NCI-H146 treated with DMSO at 0.1 percent for 48 hours (cell line): Measurements from ENCODE around the gene TUBA1B.
"Not testable (repeated sequence)": the region's sequence is repeated elsewhere in the genome, so short reads cannot be mapped to it uniquely, and the experiment has no call there.

Source experiments
- DNase-seq: peaks from one replicate; lab custom pipeline; 2025; ENCODE audit not compliant: unreplicated experiment; lab: John Stamatoyannopoulos, UW

Gene TUBA1B

DNA sequence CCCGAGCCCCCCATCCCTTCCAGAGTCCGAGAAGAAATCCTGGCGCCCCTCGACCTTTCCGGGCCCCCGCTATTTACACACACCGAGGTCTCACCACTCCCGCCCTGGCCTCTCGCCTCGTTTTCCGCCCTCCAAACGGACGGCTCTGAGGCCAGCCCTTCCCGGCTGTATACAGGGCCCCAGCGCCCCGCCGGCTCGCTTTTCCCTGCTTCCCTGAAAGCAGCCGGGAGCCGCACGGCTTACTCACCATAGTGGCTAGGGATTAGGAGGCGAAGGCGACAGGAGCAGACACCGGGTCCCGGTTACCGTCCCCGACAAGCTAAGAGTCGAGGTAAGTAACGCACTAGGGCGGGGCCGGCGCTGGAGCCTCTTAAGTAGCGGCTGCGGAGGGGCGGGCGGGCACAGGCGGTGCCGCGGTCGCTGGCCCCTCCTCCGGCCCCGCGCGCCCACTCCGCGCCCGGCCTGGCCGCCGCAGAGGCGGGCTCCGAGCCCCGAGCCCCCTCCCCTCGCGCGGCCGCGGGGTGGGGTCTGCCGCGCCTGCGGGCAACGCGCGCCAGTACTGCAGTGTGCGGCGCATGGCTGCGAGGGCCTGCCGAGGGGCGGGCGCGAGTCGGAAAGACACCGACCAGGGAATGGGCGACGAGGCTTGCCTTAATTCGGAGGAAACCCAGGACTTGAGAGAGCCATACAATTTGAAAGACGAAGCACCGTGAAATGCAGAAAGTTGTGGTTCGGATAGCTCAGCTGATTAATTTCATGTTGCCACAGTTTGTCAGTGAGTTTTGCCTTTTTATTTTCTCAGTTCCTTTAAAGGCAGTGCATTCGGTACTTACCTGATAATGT lies at the start of gene TUBA1B:
TUBA1B (minus strand) TSS at position 345 of the 843 bp plus-strand sequence; CDS start at position 250, 95 bp downstream.
- peak; percentile 86 for DNase-seq

- DNase-seq: no peak
Measured at GRCh38 chr12:49174218-49174617, 43.0 kb upstream of the TUBA1B start.

DNA sequence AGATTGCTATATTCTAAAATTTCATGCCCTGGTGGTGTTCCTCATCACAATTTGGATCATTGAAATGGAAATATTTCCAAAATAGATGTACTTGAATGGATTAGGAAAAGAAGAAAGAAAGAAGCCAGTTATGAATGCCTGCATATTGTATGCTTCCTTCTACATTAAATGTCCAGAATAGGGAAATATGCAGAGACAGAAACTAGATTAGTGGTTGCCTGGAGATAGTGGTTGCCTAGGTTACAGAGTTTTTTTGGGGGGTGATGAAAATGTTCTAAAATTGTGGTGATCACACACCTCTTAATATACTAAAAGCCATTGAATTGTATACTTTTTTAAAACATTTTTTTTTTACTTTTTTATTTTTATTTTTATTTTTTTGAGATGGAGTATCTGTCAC lies 39.7 kb upstream of the TUBA1B start:
- DNase-seq: no peak

- DNase-seq: no peak
Measured at GRCh38 chr12:49165114-49165513, 33.9 kb upstream of the TUBA1B start.

- DNase-seq: not testable (repeated sequence)
Measured at GRCh38 chr12:49161901-49162300, 30.7 kb upstream of the TUBA1B start.

DNA sequence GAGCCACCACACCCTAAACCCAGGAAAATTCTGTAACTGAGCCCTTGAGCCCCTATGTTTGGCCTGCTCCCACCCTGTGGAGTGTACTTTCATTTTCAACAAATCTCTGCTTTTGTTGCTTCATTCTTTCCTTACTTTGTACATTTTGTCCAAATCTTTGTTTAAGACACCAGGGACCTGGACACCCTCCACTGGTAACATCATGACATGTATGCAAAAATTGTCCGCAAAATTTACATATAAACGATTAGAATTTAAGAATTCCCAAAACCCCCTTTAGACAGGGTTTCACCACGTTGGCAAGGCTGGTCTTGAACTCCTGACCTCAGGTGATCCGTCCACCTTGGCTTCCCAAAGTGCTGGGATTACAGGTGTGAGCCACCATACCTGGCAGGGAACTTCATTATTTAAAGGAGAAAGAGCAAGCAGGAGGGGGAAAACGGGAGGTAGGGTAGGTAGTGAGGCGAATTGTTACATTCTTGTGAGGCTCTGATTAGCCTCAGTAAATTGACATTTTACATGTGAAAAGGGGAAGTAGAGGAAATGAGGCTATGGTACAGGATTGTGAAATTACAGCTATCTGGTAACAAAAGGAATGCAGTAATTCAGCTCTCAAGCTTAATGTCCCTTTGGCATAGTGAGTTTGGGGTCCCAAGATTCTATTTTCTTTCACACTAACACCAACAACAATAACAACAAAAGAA lies 30.0 kb upstream of the TUBA1B start:
- no peak for DNase-seq

DNA sequence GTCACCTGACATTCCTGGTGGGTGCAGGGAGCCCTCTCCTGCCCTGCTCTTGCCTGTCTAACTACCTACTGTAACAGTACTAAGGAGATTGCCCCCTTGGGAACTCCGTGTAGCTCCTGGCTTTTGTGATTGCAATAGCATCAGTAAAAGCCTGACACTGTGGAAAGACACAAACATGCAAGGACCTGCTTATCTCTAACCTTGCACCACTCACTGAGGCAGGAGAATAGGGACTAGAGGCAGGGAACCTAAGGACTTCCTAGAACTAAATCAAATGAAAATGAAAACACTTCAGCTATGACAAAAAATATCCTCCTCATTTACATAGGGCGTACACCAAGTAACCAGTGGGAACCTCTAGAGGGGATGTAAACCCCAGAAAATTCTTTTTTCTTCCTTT lies 29.2 kb upstream of the TUBA1B start:
- no peak for DNase-seq

GRCh38 chr12:49154221-49154620 lies 23.0 kb upstream of the TUBA1B start:
- no peak for DNase-seq

DNA sequence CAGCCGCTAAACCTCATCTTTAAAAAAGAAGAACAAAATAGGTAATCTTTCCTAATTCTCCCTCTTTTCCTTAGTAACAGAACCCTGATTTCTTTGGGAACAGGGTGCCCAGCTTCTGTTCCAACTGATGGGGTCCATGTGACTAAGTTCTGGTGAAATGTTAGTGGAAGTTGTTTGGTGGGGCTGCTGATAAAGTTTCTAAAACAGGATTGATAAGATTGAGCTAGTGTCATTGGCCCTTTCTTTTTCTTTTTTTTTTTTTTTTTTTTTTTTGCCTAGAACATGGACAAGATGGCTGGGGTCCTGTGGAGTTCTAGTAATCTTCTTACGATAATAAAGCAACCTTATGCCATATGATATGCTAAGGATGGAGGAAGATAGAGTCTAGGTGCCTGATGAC lies 16.2 kb upstream of the TUBA1B start:
- no peak for DNase-seq

DNA sequence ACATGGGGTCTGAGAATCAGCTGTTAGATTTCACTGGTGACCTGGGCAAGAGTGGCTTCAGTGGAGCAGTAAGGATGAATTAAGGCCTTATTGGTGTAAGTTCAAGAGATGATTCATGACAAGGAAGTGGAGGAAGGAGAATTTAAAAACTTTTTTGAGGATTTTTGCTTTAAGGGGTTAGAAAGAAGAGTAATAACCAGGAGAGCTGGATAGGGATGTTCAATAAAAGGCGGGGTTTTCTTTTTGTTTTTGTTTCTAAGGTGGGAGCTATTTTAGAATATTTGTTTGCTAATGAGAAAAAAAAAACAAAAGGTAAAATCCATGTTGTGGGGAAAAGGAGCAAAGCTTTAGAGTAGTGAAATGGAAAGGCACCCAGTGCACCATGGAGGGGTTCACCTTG lies 15.2 kb upstream of the TUBA1B start:
- no peak for DNase-seq

- DNase-seq: no peak
Measured at GRCh38 chr12:49144384-49144783, 13.2 kb upstream of the TUBA1B start.

GRCh38 chr12:49138999-49139398 lies 7.8 kb upstream of the TUBA1B start:
- DNase-seq: no peak

DNA sequence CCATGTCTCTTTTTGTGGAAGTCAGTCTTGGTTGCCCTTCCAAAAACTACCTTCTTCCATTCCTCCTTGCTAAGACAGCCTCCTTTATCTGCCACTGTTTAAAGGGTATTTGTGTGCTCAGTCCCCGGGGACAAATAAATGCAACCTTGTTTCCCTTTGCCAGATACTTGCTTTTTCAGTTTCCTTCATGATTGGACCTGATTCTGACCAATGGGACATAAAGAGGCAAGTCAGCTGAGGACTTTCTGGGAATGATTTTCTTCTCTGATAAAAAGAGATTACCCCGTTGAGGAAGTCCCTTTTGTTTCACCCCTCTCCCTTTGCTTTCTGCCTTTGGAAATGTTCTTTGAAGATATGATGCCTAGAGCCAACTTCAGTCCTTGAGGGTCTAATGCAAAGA lies 7.4 kb upstream of the TUBA1B start:
- no peak for DNase-seq

DNA sequence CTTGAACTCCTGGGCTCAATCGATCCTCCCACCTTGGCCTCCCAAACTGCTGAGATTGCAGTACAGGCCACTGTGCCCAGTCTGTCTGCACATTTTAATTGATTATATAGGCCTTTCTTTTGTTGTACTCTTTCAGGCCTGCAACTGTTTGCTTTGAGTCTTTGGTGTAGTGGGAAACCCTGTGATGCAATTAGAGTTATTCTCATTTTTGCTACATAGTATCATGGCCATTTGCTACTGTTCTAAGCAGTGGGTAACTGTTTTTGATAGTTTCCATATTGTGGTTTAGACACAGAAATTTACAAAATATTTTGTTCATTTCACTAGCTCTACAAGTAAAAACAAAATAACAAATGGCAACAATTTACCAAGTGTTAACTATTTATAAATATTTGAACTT lies 6.3 kb upstream of the TUBA1B start:
- DNase-seq: no peak

- DNase-seq: not testable (repeated sequence)
Measured at GRCh38 chr12:49136997-49137396, 5.8 kb upstream of the TUBA1B start.

DNA sequence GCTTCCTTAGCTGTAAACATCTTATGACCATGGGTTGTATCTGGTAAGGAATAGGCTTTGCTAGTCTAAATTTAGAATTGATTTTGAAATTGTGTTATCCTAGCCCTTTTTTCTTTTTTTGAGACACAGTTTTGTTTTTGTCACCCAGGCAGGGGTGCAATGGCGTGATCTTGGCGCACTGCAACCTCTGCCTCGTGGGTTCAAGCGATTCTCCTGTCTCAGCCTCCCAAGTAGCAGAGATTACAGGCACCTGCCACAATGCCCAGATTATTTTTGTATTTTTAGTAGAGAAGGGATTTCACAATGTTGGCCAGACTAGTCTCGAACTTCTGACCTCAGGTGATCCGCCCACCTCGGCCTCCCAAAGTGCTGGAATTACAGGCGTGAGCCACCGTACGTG lies 2.4 kb upstream of the TUBA1B start:
- no peak for DNase-seq

DNA sequence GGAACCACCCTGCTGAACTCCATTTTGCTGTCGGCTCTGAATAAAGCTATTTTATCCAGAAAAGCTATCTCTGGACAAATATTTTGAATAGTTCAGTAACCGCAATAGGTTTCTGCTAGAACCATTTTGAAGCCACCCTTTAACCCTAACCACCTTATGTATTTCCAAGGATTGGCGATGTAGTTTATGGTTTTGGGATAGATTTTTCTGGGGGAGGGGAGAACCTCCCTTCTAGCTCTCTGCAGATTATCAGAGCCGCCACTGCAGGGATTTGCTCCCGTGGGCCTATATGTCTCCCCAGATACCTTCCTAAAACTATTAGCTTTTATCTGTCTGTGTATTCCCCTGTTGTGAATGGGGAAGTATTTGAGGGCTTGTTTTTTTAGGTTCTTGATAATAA lies 1.8 kb upstream of the TUBA1B start:
- DNase-seq: peak; percentile 9

DNA sequence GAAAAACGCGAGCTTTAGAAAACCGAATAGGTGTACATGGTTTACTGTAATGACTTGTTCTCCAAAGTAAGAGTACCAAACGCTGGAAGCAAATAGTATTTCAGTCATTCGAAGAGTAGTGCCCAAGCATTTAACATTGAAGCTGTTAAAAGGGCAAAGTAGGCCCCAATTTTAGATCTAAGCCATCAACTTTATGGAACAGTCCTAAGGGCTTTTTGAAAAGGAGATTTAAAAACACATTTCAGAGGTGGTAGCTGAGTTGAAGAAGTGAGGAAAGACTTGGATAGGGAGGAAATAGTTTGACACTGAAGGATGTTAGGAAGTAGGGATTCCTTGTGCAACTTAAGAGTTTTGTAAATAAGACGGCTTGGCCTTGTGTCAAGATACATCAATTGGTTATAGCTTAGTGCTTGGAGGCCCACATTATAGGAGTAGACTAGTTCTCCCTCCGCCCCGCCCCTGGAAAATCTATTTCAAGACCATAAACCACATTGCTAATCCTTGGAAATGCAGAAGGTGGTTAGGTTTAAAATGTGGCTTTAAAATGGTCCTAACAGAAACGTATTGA lies 783 bp upstream of the TUBA1B start:
- DNase-seq: peak; percentile 68

DNA sequence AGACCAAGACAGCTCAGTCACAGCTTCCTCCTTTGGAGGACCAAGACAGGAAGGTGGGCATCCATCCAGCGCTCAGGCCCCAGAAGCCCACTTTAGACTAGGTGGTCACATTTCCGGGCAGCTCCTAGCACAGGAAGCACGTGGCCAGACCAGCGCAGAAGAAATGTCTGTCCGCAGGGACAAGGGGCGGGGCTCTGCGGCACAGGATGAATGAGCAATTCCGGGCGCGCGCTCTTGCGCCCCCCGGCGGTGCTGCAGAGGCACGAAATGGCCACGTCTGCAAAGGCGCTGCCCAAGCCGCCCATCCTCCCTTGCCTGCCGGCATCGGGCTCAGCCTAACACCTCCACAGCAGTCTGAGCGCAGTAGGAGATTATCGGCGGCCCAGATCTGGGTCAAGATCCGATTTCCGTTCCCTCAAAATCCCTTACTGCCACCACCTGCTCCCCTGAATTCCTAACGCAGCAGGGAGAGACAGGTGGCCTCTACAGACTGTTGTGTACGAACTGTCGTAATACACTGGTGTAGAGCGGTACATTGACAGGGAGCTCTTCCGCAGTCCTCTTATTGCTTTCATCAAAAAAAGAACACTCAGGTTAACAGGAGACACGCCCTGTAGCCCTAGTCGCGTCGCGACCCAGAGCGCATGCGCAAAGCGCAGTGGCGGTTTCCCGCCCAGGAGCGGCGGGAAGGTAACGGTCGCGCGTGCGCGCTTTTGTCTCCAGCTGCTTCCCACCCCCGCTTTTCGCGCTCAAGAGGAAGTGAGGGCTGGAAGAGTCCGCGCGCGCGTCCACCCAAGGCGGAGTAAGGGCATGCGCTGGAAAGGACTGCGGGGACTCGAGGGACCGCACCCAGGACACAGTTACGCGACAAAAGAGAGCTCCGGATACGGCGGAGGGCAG lies 794 bp downstream of the TUBA1B start:
- peak; percentile 88 for DNase-seq

DNA sequence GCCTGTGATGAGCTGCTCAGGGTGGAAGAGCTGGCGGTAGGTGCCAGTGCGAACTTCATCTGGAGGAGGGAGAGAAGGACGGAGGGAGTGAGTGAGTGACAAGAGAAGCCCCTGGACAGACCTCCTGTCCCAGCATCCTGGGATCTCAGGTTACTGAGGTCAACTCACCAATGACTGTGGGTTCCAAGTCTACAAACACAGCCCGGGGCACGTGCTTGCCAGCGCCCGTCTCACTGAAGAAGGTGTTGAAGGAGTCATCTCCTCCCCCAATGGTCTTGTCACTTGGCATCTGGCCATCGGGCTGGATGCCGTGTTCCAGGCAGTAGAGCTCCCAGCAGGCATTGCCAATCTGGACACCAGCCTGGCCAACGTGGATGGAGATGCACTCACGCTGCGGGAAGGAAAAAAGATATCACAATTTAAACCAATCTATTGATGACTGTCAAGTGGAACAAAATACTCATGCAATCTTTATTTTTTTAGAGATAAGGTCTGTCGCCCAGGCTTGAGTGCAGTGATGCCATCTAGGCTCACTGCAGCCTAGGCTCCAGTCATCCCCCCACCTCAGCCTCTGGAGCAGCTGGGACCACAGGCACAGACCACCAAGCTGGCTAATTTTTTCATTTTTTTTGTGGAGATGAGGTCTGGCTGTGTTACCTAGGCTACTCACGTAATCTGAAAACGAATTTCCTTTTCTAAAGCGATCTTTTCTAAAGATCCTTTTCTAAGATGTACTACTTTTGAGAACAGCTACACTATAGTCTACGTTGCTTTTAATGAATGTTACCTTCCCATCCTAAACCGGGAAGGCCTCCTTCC lies 1.7 kb downstream of the TUBA1B start:
- DNase-seq: no peak
